C4-2B (cell line): ENCODE results near the gene JAK2.

Experiments used
- CTCF ChIP-seq: fragments of 450-650 bp; conservative IDR thresholded peaks from 2 replicates; pipeline ENCODE4 v1.5.1; 2017; ENCODE audit warnings: mild to moderate bottlenecking
- ZFX ChIP-seq: fragments of 450-650 bp; IDR thresholded peaks from 2 replicates; pipeline ENCODE4 v1.6.1; 2017

GRCh38 chr9:5062631-5063030 lies 77.6 kb downstream of the JAK2 start:
- TF ChIP-seq CTCF (no peak), ZFX (no peak)
